Activated naive CD4-positive, alpha-beta T cell treated with anti-CD3 and anti-CD28 coated beads, Interleukin-2, amount 10 ng/mL, durations not matched to agents 7 days and 5 days (primary cell): ENCODE measurements around the gene LY6G5C.

Source experiments
- CTCF ChIA-PET: fragments of 350-600 bp; sonication (Branson Sonifier 250); formaldehyde crosslinking; loops from one replicate; lab custom pipeline; 2021; ENCODE audit warnings: antibody characterized with exemption; lab: Charles Lee
- DNase-seq: peaks from one replicate; pipeline ENCODE4 v3.0.0-alpha.2; 2020
- H3K27ac Mint-ChIP-seq: one replicate; pipeline ENCODE4 v1.8.0; 2021; ENCODE audit warnings: mild to moderate bottlenecking, moderate library complexity, mixed read lengths
- H3K27me3 Mint-ChIP-seq: one replicate; pipeline ENCODE4 v1.8.0; 2021; ENCODE audit warnings: mild to moderate bottlenecking, mixed read lengths
- H3K36me3 Mint-ChIP-seq: one replicate; pipeline ENCODE4 v1.8.0; 2021; ENCODE audit warnings: mixed read lengths
- H3K4me1 Mint-ChIP-seq: one replicate; pipeline ENCODE4 v1.8.0; 2021; ENCODE audit warnings: mixed read lengths
- H3K4me3 Mint-ChIP-seq: one replicate; pipeline ENCODE4 v1.8.0; 2021; ENCODE audit warnings: mild to moderate bottlenecking, moderate library complexity, mixed read lengths
- H3K9me3 Mint-ChIP-seq: one replicate; pipeline ENCODE4 v1.8.0; 2021; ENCODE audit warnings: mixed read lengths

The LY6G5C gene

GRCh38 chr6:31691078-31691463 is 10.2 kb upstream of the LY6G5C start:
- no peak for DNase-seq
- H3K27ac Mint-ChIP-seq: no peak overlapping the region
- CTCF ChIA-PET: interaction anchor here (1.0 to 2.2 kb wide), 3 partner anchors 11 to 79 kb away, joined by 3 to 8 read pairs (median 3); no protein-coding TSS in a partner anchor
- peaks cover 43% of the 10 kb centered on the region for H3K36me3 Mint-ChIP-seq
- peaks cover 4% of the 10 kb centered on the region for H3K4me1 Mint-ChIP-seq
- H3K27me3 Mint-ChIP-seq: no peaks in the 10 kb centered on the region
- no peak overlapping the region for H3K4me3 Mint-ChIP-seq
- no peaks in the 10 kb centered on the region for H3K9me3 Mint-ChIP-seq

- Mint-ChIP-seq H3K36me3 (peaks cover 48% of the 10 kb centered on the region), H3K9me3 (no peaks in the 10 kb centered on the region), H3K4me3 (no peak overlapping the region), H3K27ac (no peak overlapping the region), H3K27me3 (no peaks in the 10 kb centered on the region), H3K4me1 (peaks cover 4% of the 10 kb centered on the region)
- DNase-seq: no peak
- CTCF ChIA-PET: interaction anchor here (1.0 to 2.2 kb wide), 3 partner anchors 10 to 80 kb away, joined by 3 to 8 read pairs (median 3); no protein-coding TSS in a partner anchor
These were observed 9.6 kb upstream of the LY6G5C start for GRCh38 chr6:31690231-31691077.

- Mint-ChIP-seq H3K4me1 (peaks cover 4% of the 10 kb centered on the region), H3K27ac (no peak overlapping the region), H3K27me3 (no peaks in the 10 kb centered on the region), H3K36me3 (peaks cover 47% of the 10 kb centered on the region), H3K9me3 (no peaks in the 10 kb centered on the region), H3K4me3 (no peak overlapping the region)
- DNase-seq: peak; percentile 33
- CTCF ChIA-PET: interaction anchor here (0.9 to 2.2 kb wide), 2 partner anchors 81 to 199 kb away, joined by 4 to 8 read pairs; no protein-coding TSS in a partner anchor
These were observed 8.6 kb upstream of the LY6G5C start for GRCh38 chr6:31689249-31690110.

DNA sequence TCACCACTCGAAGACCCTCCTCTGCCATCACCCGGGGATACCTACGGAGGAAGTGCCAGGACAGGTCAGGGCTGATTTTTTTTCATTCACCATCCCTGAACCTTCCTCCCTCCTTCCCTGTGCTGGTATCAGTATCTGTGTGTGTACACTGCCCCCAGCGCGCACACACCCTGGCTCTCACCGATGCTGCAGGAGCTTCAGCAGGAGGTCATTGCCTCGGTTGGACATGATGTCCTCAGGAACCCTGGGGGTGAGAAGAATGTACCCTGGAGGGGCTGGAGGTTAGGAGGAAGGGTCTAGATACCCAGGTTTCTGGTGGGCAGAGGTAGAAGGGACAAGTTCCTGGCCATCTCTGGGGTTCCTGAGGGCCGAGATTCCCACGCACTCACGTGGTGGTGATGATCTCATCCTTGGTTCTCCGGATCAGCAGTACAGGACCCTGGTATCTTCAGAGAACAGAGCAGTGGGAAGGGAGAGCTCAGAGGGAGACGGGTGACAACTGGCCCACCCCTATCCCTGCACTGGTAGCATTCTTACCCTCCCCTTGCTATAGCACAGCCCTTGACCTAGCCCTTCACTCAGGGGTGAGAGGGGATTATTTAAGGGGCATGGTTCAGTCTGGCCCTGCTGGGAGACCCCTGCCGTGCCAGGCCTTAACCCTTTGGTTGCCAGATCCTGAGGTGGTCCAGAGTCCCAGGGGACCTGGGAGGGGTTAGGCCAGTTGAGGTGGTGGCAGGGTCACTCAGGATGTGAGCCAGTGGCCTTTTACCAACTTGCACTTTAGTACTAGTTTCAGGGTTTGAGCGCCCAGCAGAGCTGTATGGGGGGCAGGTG is 7.2 kb upstream of the LY6G5C start:
- Mint-ChIP-seq H3K27ac (no peak overlapping the region), H3K9me3 (no peaks in the 10 kb centered on the region), H3K36me3 (peaks cover 45% of the 10 kb centered on the region), H3K27me3 (no peaks in the 10 kb centered on the region), H3K4me1 (peaks cover 7% of the 10 kb centered on the region), H3K4me3 (no peak overlapping the region)
- DNase-seq: no peak
- CTCF ChIA-PET: interaction anchor here (0.9 kb wide), 1 partner anchor 103 kb away, joined by 3 read pairs; no protein-coding TSS in a partner anchor

- CTCF ChIA-PET: interaction anchor here (0.9 kb wide), 1 partner anchor 104 kb away, joined by 3 read pairs; no protein-coding TSS in a partner anchor
- H3K27ac Mint-ChIP-seq: no peak overlapping the region
- peaks cover 7% of the 10 kb centered on the region for H3K4me1 Mint-ChIP-seq
- H3K27me3 Mint-ChIP-seq: no peaks in the 10 kb centered on the region
- H3K4me3 Mint-ChIP-seq: no peak overlapping the region
- no peaks in the 10 kb centered on the region for H3K9me3 Mint-ChIP-seq
- no peak for DNase-seq
- H3K36me3 Mint-ChIP-seq: peaks cover 41% of the 10 kb centered on the region
These were observed 6.5 kb upstream of the LY6G5C start for GRCh38 chr6:31687321-31687720.

DNA sequence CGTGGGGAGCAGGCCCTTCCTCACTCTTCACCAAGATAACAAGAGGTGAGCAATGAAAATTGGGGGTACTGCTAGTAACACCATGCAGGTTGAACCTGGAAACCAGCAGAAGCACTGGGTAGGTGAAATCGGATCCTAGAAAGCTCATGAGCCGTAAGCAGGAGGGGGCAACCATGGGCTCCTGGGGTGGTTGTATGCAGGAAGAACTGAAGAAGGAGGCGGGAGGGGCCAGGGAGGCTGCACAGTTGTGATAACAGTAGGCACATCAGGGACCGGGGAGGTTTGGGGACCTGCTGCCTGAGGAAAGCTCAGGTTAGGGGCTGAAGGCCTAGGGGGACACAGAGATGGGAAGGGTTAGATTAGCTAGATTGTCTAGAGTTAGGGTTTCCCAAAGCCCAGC is 5.6 kb upstream of the LY6G5C start:
- H3K4me3 Mint-ChIP-seq: no peak overlapping the region
- peaks cover 41% of the 10 kb centered on the region for H3K36me3 Mint-ChIP-seq
- no peak overlapping the region for H3K27ac Mint-ChIP-seq
- peaks cover 2% of the 10 kb centered on the region for H3K27me3 Mint-ChIP-seq
- CTCF ChIA-PET: no interaction called here
- no peaks in the 10 kb centered on the region for H3K9me3 Mint-ChIP-seq
- peaks cover 11% of the 10 kb centered on the region for H3K4me1 Mint-ChIP-seq
- no peak for DNase-seq

DNA sequence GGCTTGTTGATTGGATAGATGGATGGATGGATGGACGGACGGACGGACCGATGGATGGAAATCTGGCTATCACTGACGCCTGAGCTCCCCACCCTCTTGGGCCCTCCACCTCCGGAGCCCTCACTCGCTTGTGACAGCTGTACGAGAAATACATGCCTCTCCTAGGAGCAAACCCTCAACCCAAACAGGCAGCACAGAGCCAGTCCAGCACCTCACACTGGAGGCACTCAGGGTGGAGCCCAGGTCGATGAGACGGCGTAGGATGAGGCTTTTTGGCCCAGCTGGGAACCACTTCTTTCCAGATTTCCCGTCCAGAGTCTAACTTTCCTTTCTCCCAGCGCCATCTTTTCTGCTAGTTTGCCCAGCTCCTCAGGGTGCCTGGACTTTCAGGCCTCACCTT is 2.7 kb upstream of the LY6G5C start:
- H3K36me3 Mint-ChIP-seq: peaks cover 24% of the 10 kb centered on the region
- peaks cover 11% of the 10 kb centered on the region for H3K27me3 Mint-ChIP-seq
- no peaks in the 10 kb centered on the region for H3K9me3 Mint-ChIP-seq
- H3K4me3 Mint-ChIP-seq: no peak overlapping the region
- CTCF ChIA-PET: interaction anchor here (1.1 to 1.5 kb wide), 2 partner anchors 147 to 179 kb away, joined by 3 to 5 read pairs; partner anchors contain the start of gene NEU1
- no peak overlapping the region for H3K27ac Mint-ChIP-seq
- no peak for DNase-seq
- peaks cover 31% of the 10 kb centered on the region for H3K4me1 Mint-ChIP-seq

- peak overlapping the region; percentile 72 for H3K4me3 Mint-ChIP-seq
- CTCF ChIA-PET: interaction anchor here (0.7 to 1.6 kb wide), 11 partner anchors 49 to 271 kb away, joined by 3 to 9 read pairs (median 3); partner anchors contain the start of gene HSPA1B
- peak overlapping the region; percentile 12 for H3K27ac Mint-ChIP-seq
- peaks cover 14% of the 10 kb centered on the region for H3K27me3 Mint-ChIP-seq
- peak; percentile 63 for DNase-seq
- peaks cover 37% of the 10 kb centered on the region for H3K4me1 Mint-ChIP-seq
- no peaks in the 10 kb centered on the region for H3K9me3 Mint-ChIP-seq
- peaks cover 15% of the 10 kb centered on the region for H3K36me3 Mint-ChIP-seq
These were observed 336 bp upstream of the LY6G5C start for GRCh38 chr6:31681135-31681671.

GRCh38 chr6:31677955-31678354 is 2.9 kb downstream of the LY6G5C start:
- Mint-ChIP-seq H3K27ac (no peak overlapping the region), H3K36me3 (peaks cover 7% of the 10 kb centered on the region), H3K4me1 (peaks cover 34% of the 10 kb centered on the region), H3K27me3 (peaks cover 14% of the 10 kb centered on the region), H3K9me3 (no peaks in the 10 kb centered on the region), H3K4me3 (no peak overlapping the region)
- CTCF ChIA-PET: no interaction called here
- no peak for DNase-seq

GRCh38 chr6:31676904-31677303 is 4.0 kb downstream of the LY6G5C start:
- H3K27me3 Mint-ChIP-seq: peaks cover 14% of the 10 kb centered on the region
- no peaks in the 10 kb centered on the region for H3K9me3 Mint-ChIP-seq
- CTCF ChIA-PET: interaction anchor here (0.6 kb wide), 1 partner anchor 24 kb away, joined by 4 read pairs; no protein-coding TSS in a partner anchor
- DNase-seq: no peak
- H3K36me3 Mint-ChIP-seq: peaks cover 14% of the 10 kb centered on the region
- H3K4me1 Mint-ChIP-seq: peaks cover 34% of the 10 kb centered on the region
- no peak overlapping the region for H3K4me3 Mint-ChIP-seq
- H3K27ac Mint-ChIP-seq: no peak overlapping the region

DNA sequence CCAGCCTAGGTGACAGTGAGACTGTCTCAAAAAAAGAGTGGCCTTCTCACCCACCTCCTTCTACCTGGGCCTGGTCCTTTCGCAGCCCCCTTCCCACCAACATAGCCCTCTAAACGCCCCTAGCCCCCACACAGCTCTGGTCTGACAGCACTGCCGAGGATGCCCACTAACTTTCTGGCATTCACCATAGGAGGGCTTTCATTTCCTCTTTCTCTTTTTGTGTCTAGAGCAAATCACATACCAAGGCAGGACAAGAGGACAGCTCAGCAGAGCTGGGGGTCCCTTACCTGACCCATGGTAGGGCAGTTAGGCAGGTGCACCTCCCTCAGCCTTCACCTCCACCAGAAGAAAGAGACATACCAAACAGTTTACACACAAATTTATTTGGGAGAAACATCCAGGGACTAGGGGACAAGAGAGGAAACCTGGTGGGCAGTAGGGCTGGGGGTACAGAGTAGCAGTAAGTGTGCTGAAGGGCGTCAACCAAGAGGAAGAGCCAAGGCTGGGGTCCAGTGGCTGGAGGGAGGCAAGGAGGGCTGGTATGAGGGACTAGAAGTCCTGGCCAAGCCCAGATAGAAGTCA is 4.5 kb downstream of the LY6G5C start:
- no peak overlapping the region for H3K4me3 Mint-ChIP-seq
- H3K27ac Mint-ChIP-seq: no peak overlapping the region
- CTCF ChIA-PET: no interaction called here
- DNase-seq: no peak
- H3K9me3 Mint-ChIP-seq: no peaks in the 10 kb centered on the region
- H3K27me3 Mint-ChIP-seq: peaks cover 11% of the 10 kb centered on the region
- peaks cover 18% of the 10 kb centered on the region for H3K36me3 Mint-ChIP-seq
- H3K4me1 Mint-ChIP-seq: peaks cover 30% of the 10 kb centered on the region

- H3K4me1 Mint-ChIP-seq: peaks cover 43% of the 10 kb centered on the region
- no peak for DNase-seq
- peaks cover 68% of the 10 kb centered on the region for H3K36me3 Mint-ChIP-seq
- no peaks in the 10 kb centered on the region for H3K27me3 Mint-ChIP-seq
- H3K27ac Mint-ChIP-seq: no peak within 1 kb of the TSS
- CTCF ChIA-PET: no interaction called here
- no peaks in the 10 kb centered on the region for H3K9me3 Mint-ChIP-seq
- no peak within 1 kb of the TSS for H3K4me3 Mint-ChIP-seq
These were observed 11.2 kb downstream of the LY6G5C start, which contains the start of gene LY6G5B for GRCh38 chr6:31669676-31670075. Gene LY6G5B, plus strand, starts transcription at chr6:31669976. Its CDS starts 975 bp downstream, at chr6:31670951.
